Right ventricle myocardium inferior (tissue), 1 donor: ENCODE measurements around the gene MYADM. TPM values are rescaled to one million over a fixed set of nuclear protein-coding genes. Genes with fewer than 3 reads are reported as not detected.

ENCODE experiments used
- ATAC-seq: fragments of 200-7000 bp; cut with Tn5 transposase; one replicate; pipeline ENCODE4 v1.9.1; 2020; ENCODE audit warnings: mild to moderate bottlenecking, moderate library complexity
- DNase-seq: peaks from one replicate; pipeline ENCODE4 v3.0.0; 2021; ENCODE audit errors: missing footprints
- intact Hi-C: fragments of 100-400 bp; cut with DNase I; formaldehyde crosslinking; loops from one replicate; pipeline ENCODE4 v1.11.0; 2022
- total RNA-seq: library from RNA; stranded (reverse); fragmentation: NEBNext Ultra II Directional; extraction: Animal tissue kit (Norgen Biotek cat#: 25700); gene quantifications from one replicate; pipeline ENCODE4 v1.2.1, GENCODE V29; 2021
- donor health status: DM: no; HTN: yes; CAD: no; lungs with severe emphysema.

The MYADM gene
- total RNA-seq, 1 donor from 2014 or later = 141 TPM

GRCh38 chr19:53903055-53903680, 35.5 kb downstream of the MYADM start:
- DNase-seq = no peak
- intact Hi-C loops = no loop called here
- ATAC-seq = no peak

DNA sequence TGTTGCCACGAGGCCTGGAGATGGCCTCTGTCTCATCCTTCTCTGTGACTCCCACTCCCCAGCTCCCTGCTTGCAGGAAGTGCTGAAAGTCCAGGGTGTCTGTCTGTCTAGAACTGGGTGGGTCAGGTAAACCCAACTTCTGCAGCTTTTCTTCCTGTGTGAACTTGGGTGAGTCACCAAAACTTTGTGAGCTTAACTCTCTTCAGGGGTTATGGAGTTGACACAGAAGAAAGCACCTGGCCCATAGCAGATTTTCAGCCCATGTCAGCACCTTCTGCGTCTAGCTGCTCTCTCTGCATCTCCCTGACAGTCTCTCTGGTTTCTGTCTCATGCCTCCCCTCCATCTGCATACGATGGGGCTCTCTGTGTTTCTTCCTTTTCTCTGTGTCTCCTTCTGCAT, 37.2 kb downstream of the MYADM start:
- no peak for ATAC-seq
- no peak for DNase-seq
- intact Hi-C loops = loop anchor here (5.0 kb wide), 1 partner anchor 117 kb away; no protein-coding TSS in a partner anchor

GRCh38 chr19:53905787-53906186, 38.1 kb downstream of the MYADM start:
- intact Hi-C loops = loop anchor here (5.0 kb wide), 1 partner anchor 117 kb away; no protein-coding TSS in a partner anchor
- ATAC-seq = no peak

GRCh38 chr19:53906211-53907192, 38.8 kb downstream of the MYADM start:
- DNase-seq (peak; percentile 75), ATAC-seq (no peak)
- intact Hi-C loops = loop anchor here (5.0 kb wide), 1 partner anchor 116 kb away; no protein-coding TSS in a partner anchor

More at GRCh38 chr19:53905787-53906186, 38.1 kb downstream of the MYADM start:
- DNase-seq = no peak

GRCh38 chr19:53907193-53907581, 39.5 kb downstream of the MYADM start:
- ATAC-seq (no peak), DNase-seq (no peak)
- intact Hi-C loops = loop anchor here (5.0 kb wide), 1 partner anchor 115 kb away; no protein-coding TSS in a partner anchor

DNA sequence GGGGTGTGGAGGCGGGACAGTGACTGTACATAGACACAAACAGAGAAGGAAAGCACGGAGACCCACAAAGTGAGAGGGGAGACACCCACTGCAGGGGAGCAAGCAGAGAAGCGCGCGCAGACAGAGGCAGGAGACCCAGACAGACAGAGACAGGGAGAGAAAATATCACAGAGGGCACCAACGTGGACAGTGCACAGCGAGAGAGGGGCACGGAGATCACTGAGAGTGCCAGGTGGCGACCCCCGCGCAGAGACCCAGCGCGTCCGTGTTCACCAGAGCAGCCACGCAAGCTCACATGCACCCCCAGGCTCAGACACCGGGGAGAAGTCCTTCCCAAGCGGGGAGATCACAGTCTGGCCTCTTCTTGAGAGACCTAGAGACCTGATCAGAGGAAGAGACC, 40.0 kb downstream of the MYADM start:
- DNase-seq (no peak), ATAC-seq (no peak)
- intact Hi-C loops = loop anchor here (5.0 kb wide), 1 partner anchor 115 kb away; no protein-coding TSS in a partner anchor

DNA sequence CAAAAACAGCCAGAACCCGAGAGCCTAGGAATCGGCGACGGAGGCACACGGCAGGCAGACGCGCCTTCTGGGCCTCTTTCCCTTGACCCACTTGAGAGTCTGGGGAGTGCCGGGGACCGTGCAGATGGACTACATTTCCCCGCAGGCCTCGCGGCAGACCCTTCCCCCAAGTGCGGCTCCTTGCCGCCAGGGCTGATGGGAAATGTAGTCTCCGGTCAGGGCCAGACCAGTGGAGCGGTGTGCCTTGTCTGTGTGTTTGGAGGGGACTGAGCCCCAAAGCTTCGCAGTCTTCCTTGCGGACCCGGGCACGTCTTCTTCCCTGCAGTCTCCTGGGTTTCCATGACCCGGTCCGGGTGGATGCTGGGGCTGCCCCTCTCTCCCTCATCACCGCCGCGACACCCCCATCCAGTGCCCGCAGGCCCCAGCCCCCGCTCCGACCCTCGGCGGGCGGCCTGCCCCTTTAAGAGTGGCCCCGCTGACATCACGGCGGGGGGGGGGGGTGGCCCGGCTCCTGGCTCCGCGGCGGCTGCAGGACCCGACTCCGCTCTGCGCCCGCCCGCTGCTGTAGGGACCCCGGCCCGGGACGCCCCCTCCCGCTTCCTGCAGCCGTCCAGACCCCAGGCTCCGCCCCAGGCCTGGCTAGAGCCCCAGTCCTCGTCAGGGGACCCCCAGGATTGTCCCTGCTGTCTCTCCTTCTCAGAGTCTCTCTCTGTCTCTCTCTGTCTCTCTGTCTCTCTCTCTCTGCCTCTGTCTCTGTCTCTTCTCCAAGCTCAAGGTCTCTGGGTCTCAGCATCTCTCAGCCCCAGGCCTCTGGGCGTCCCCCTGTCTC, 40.6 kb downstream of the MYADM start:
- intact Hi-C loops = loop anchor here (5.0 kb wide), 1 partner anchor 114 kb away; no protein-coding TSS in a partner anchor
- no peak for DNase-seq
- no peak for ATAC-seq

GRCh38 chr19:53908935-53909415, 41.3 kb downstream of the MYADM start, which contains the start of gene CACNG7:
Gene CACNG7, plus strand, starts transcription at chr19:53909278. Its CDS starts 3,554 bp downstream, at chr19:53912832.
- intact Hi-C loops = loop anchor here (5.0 kb wide), 1 partner anchor 113 kb away; no protein-coding TSS in a partner anchor
- no peak for ATAC-seq

GRCh38 chr19:53909471-53910169, 41.9 kb downstream of the MYADM start:
- intact Hi-C loops = loop anchor here (5.0 kb wide), 1 partner anchor 113 kb away; no protein-coding TSS in a partner anchor
- no peak for DNase-seq
- ATAC-seq = no peak

More at GRCh38 chr19:53908935-53909415, 41.3 kb downstream of the MYADM start, which contains the start of gene CACNG7:
- no peak for DNase-seq

- ATAC-seq (no peak), DNase-seq (no peak)
- intact Hi-C loops = no loop called here
These were observed 42.5 kb downstream of the MYADM start for GRCh38 chr19:53910170-53910518.

DNA sequence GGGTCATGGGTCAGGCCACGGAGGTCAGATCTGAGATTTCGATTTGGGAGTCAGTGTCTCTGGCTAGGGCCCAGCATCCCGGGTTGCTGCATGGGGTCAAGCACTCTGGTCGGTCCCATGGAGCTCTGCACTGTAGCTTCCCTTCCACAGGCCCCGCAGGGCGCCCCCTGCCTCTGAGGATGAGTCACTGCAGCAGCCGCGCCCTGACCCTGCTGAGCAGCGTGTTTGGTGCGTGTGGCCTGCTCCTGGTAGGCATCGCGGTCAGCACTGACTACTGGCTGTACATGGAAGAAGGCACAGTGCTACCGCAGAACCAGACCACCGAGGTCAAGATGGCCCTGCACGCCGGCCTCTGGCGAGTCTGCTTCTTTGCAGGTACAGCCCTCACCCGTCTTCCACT, 45.0 kb downstream of the MYADM start:
- intact Hi-C loops = no loop called here
- ATAC-seq = no peak
- DNase-seq = peak; percentile 74

GRCh38 chr19:53915000-53915399, 47.3 kb downstream of the MYADM start:
- ATAC-seq = no peak
- intact Hi-C loops = no loop called here

DNA sequence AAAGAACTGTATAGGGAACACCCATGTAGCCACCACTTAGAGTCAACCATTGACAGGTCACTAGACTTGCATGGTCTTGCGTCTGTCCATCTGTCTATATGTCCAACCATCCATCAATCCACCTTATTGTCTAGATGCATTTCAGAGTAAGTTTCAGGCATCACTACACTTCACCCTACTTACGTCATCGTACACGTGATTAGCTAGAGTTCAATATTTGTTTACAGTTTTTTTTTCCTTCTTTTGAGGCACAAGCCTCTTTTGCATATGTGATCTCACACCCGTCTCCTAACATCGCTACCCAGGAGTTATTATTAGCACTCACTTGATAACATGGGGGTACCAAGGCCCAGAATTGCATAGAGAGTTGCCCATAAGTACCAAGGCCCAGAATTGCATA, 48.3 kb downstream of the MYADM start:
- no peak for ATAC-seq
- DNase-seq = no peak
- intact Hi-C loops = no loop called here

More at GRCh38 chr19:53915000-53915399, 47.3 kb downstream of the MYADM start:
- DNase-seq = no peak

GRCh38 chr19:53917356-53917755, 49.7 kb downstream of the MYADM start:
- DNase-seq = no peak
- no peak for ATAC-seq
- intact Hi-C loops = no loop called here
